ENCODE data around the gene ADAT2. TPM values are rescaled to one million over a fixed set of nuclear protein-coding genes. Genes with fewer than 3 reads are reported as not detected.

The ADAT2 gene
- total and polyA plus RNA-seq, 2 of the 8 experiments (the other 6 are each of a cell fraction or from before 2014, with no cell fraction given): 4.3 to 11.8 TPM

GRCh38 chr6:143426026-143426425, 24.5 kb downstream of the ADAT2 start (continued):
- TF ChIP-seq CHD7 (IDR thresholded peaks at IDR 0.05; ENCODE audit: insufficient replicate concordance, low read length) (no peak), SIX5 (IDR thresholded peaks at IDR 0.05; ENCODE audit: low read depth, low read length) (no peak), TCF12 (IDR thresholded peaks at IDR 0.05; ENCODE audit: low read depth, low read length) (no peak), CEBPB (IDR thresholded peaks at IDR 0.05; ENCODE audit: low read depth, low read length) (no peak)
